ENCODE measurements around the gene CCDC122.

Gene CCDC122

GRCh38 chr13:43852923-43853404 is 26.6 kb downstream of the CCDC122 start:
- no peak overlapping the region for H3K9ac ChIP-seq (ENCODE audit: insufficient read length, low read depth)
- H3K36me3 ChIP-seq (ENCODE audit: insufficient read depth, insufficient read length, low read length): no peaks in the 10 kb centered on the region
- H3K4me3 ChIP-seq (ENCODE audit: insufficient read length, low read depth): no peak overlapping the region
- H3K27me3 ChIP-seq (ENCODE audit: insufficient read depth, insufficient read length): no peaks in the 10 kb centered on the region
- no peaks in the 10 kb centered on the region for H3K4me1 ChIP-seq (ENCODE audit: insufficient read depth, insufficient read length)
- no peak for DNase-seq (ENCODE audit: low read depth, low spot score)
- TF ChIP-seq ZNF274 (IDR thresholded peaks at IDR 0.05; ENCODE audit: low read depth, low read length) (no peak), SUZ12 (IDR thresholded peaks at IDR 0.05; ENCODE audit: extremely low read depth, insufficient read depth, insufficient read length) (no peak), YY1 (IDR thresholded peaks at IDR 0.05; ENCODE audit: insufficient read depth, insufficient read length) (no peak)
- peaks cover 35% of the 10 kb centered on the region for H3K9me3 ChIP-seq (ENCODE audit: insufficient read depth, low read length)

- Histone ChIP-seq H3K9ac (ENCODE audit: insufficient read length, low read depth) (no peak overlapping the region), H3K36me3 (ENCODE audit: insufficient read depth, insufficient read length, low read length) (no peaks in the 10 kb centered on the region), H3K4me1 (ENCODE audit: insufficient read depth, insufficient read length) (no peaks in the 10 kb centered on the region), H3K4me3 (ENCODE audit: insufficient read length, low read depth) (no peak overlapping the region), H3K27me3 (ENCODE audit: insufficient read depth, insufficient read length) (no peaks in the 10 kb centered on the region), H3K9me3 (ENCODE audit: insufficient read depth, low read length) (peaks cover 35% of the 10 kb centered on the region)
- no peak for TF ChIP-seq SUZ12 (IDR thresholded peaks at IDR 0.05; ENCODE audit: extremely low read depth, insufficient read depth, insufficient read length)
- TF ChIP-seq ZNF274 (IDR thresholded peaks at IDR 0.05; ENCODE audit: low read depth, low read length): no peak
- no peak for TF ChIP-seq YY1 (IDR thresholded peaks at IDR 0.05; ENCODE audit: insufficient read depth, insufficient read length)
- no peak for DNase-seq (ENCODE audit: low read depth, low spot score)
These were observed 28.7 kb downstream of the CCDC122 start for GRCh38 chr13:43850873-43851272.

- no peak overlapping the region for H3K4me3 ChIP-seq (ENCODE audit: insufficient read length, low read depth)
- no peak overlapping the region for H3K9ac ChIP-seq (ENCODE audit: insufficient read length, low read depth)
- H3K36me3 ChIP-seq (ENCODE audit: insufficient read depth, insufficient read length, low read length): no peaks in the 10 kb centered on the region
- TF ChIP-seq YY1 (IDR thresholded peaks at IDR 0.05; ENCODE audit: insufficient read depth, insufficient read length) (no peak), ZNF274 (IDR thresholded peaks at IDR 0.05; ENCODE audit: low read depth, low read length) (no peak), SUZ12 (IDR thresholded peaks at IDR 0.05; ENCODE audit: extremely low read depth, insufficient read depth, insufficient read length) (no peak)
- no peaks in the 10 kb centered on the region for H3K4me1 ChIP-seq (ENCODE audit: insufficient read depth, insufficient read length)
- peaks cover 28% of the 10 kb centered on the region for H3K9me3 ChIP-seq (ENCODE audit: insufficient read depth, low read length)
- no peaks in the 10 kb centered on the region for H3K27me3 ChIP-seq (ENCODE audit: insufficient read depth, insufficient read length)
- no peak for DNase-seq (ENCODE audit: low read depth, low spot score)
These were observed 31.4 kb downstream of the CCDC122 start for GRCh38 chr13:43848001-43848649.

GRCh38 chr13:43846496-43847158 is 32.9 kb downstream of the CCDC122 start:
- Histone ChIP-seq H3K36me3 (ENCODE audit: insufficient read depth, insufficient read length, low read length) (no peaks in the 10 kb centered on the region), H3K4me3 (ENCODE audit: insufficient read length, low read depth) (no peak overlapping the region), H3K9ac (ENCODE audit: insufficient read length, low read depth) (no peak overlapping the region), H3K4me1 (ENCODE audit: insufficient read depth, insufficient read length) (no peaks in the 10 kb centered on the region), H3K9me3 (ENCODE audit: insufficient read depth, low read length) (peaks cover 20% of the 10 kb centered on the region), H3K27me3 (ENCODE audit: insufficient read depth, insufficient read length) (no peaks in the 10 kb centered on the region)
- no peak for TF ChIP-seq ZNF274 (IDR thresholded peaks at IDR 0.05; ENCODE audit: low read depth, low read length)
- no peak for TF ChIP-seq YY1 (IDR thresholded peaks at IDR 0.05; ENCODE audit: insufficient read depth, insufficient read length)
- TF ChIP-seq SUZ12 (IDR thresholded peaks at IDR 0.05; ENCODE audit: extremely low read depth, insufficient read depth, insufficient read length): no peak
- no peak for DNase-seq (ENCODE audit: low read depth, low spot score)

- TF ChIP-seq YY1 (IDR thresholded peaks at IDR 0.05; ENCODE audit: insufficient read depth, insufficient read length) (no peak), SUZ12 (IDR thresholded peaks at IDR 0.05; ENCODE audit: extremely low read depth, insufficient read depth, insufficient read length) (no peak), ZNF274 (IDR thresholded peaks at IDR 0.05; ENCODE audit: low read depth, low read length) (no peak)
- Histone ChIP-seq H3K27me3 (ENCODE audit: insufficient read depth, insufficient read length) (no peaks in the 10 kb centered on the region), H3K36me3 (ENCODE audit: insufficient read depth, insufficient read length, low read length) (no peaks in the 10 kb centered on the region), H3K9ac (ENCODE audit: insufficient read length, low read depth) (no peak overlapping the region), H3K4me3 (ENCODE audit: insufficient read length, low read depth) (no peak overlapping the region), H3K4me1 (ENCODE audit: insufficient read depth, insufficient read length) (no peaks in the 10 kb centered on the region), H3K9me3 (ENCODE audit: insufficient read depth, low read length) (no peaks in the 10 kb centered on the region)
- DNase-seq (ENCODE audit: low read depth, low spot score): no peak
These were observed 40.6 kb downstream of the CCDC122 start for GRCh38 chr13:43838909-43839308.

GRCh38 chr13:43835701-43836100 is 43.8 kb downstream of the CCDC122 start:
- DNase-seq (ENCODE audit: low read depth, low spot score): no peak

GRCh38 chr13:43831088-43831487 is 48.5 kb downstream of the CCDC122 start:
- Histone ChIP-seq H3K9me3 (ENCODE audit: insufficient read depth, low read length) (no peaks in the 10 kb centered on the region), H3K4me3 (ENCODE audit: insufficient read length, low read depth) (no peak overlapping the region), H3K27me3 (ENCODE audit: insufficient read depth, insufficient read length) (no peaks in the 10 kb centered on the region), H3K36me3 (ENCODE audit: insufficient read depth, insufficient read length, low read length) (no peaks in the 10 kb centered on the region), H3K9ac (ENCODE audit: insufficient read length, low read depth) (no peak overlapping the region), H3K4me1 (ENCODE audit: insufficient read depth, insufficient read length) (no peaks in the 10 kb centered on the region)
- no peak for TF ChIP-seq ZNF274 (IDR thresholded peaks at IDR 0.05; ENCODE audit: low read depth, low read length)
- DNase-seq (ENCODE audit: low read depth, low spot score): no peak

More at GRCh38 chr13:43835701-43836100, 43.8 kb downstream of the CCDC122 start:
- Histone ChIP-seq H3K9ac (ENCODE audit: insufficient read length, low read depth) (no peak overlapping the region), H3K27me3 (ENCODE audit: insufficient read depth, insufficient read length) (no peaks in the 10 kb centered on the region), H3K9me3 (ENCODE audit: insufficient read depth, low read length) (no peaks in the 10 kb centered on the region), H3K36me3 (ENCODE audit: insufficient read depth, insufficient read length, low read length) (no peaks in the 10 kb centered on the region), H3K4me1 (ENCODE audit: insufficient read depth, insufficient read length) (no peaks in the 10 kb centered on the region), H3K4me3 (ENCODE audit: insufficient read length, low read depth) (no peak overlapping the region)
- no peak for TF ChIP-seq ZNF274 (IDR thresholded peaks at IDR 0.05; ENCODE audit: low read depth, low read length)
- TF ChIP-seq YY1 (IDR thresholded peaks at IDR 0.05; ENCODE audit: insufficient read depth, insufficient read length): no peak

All from NT2/D1 (cell line).